Smooth muscle cell (in vitro differentiated cells): ENCODE results near the gene CAPN12. TPM values are rescaled to one million over a fixed set of nuclear protein-coding genes. Genes with fewer than 3 reads are reported as not detected.

Source experiments
- DNase-seq: peaks from one replicate; lab custom pipeline; 2025; ENCODE audit not compliant: unreplicated experiment; lab: John Stamatoyannopoulos, UW
- H2AFZ ChIP-seq: fragments of 200-600 bp; sonication (generic); 2 replicates; pipeline ENCODE4 v1.6.0; 2016; ENCODE audit warnings: antibody characterized with exemption, low read depth, mild to moderate bottlenecking
- H3F3A ChIP-seq: fragments of 200-600 bp; sonication (generic); 2 replicates; pipeline ENCODE4 v1.6.0; 2017; ENCODE audit warnings: antibody characterized with exemption, low read depth
- H3K27ac ChIP-seq: fragments of 200-600 bp; sonication (generic); 2 replicates; pipeline ENCODE4 v1.5.1; 2016; ENCODE audit warnings: low read depth, mild to moderate bottlenecking
- H3K27me3 ChIP-seq: fragments of 200-600 bp; sonication (generic); 2 replicates; pipeline ENCODE4 v1.6.1; 2016; ENCODE audit warnings: low read depth, mild to moderate bottlenecking
- H3K36me3 ChIP-seq: fragments of 200-600 bp; sonication (generic); 2 replicates; pipeline ENCODE4 v1.5.1; 2016; ENCODE audit warnings: low read depth
- H3K4me1 ChIP-seq: fragments of 200-600 bp; sonication (generic); 2 replicates; pipeline ENCODE4 v1.5.1; 2016; ENCODE audit warnings: low read depth
- H3K4me2 ChIP-seq: fragments of 200-600 bp; sonication (generic); 2 replicates; pipeline ENCODE4 v1.6.0; 2016; ENCODE audit warnings: mild to moderate bottlenecking
- H3K4me3 ChIP-seq: fragments of 200-600 bp; sonication (generic); 2 replicates; pipeline ENCODE4 v1.5.1; 2016; ENCODE audit warnings: mild to moderate bottlenecking
- H3K79me2 ChIP-seq: fragments of 200-600 bp; sonication (generic); 2 replicates; pipeline ENCODE4 v1.6.0; 2016; ENCODE audit warnings: low read depth, mild to moderate bottlenecking
- H3K9ac ChIP-seq: fragments of 200-600 bp; sonication (generic); 2 replicates; pipeline ENCODE4 v1.6.0; 2016; ENCODE audit warnings: low read depth
- H3K9me3 ChIP-seq: fragments of 200-600 bp; sonication (generic); replicated peaks from 2 replicates; pipeline ENCODE4 v1.5.1; 2016; ENCODE audit warnings: low read depth
- H4K20me1 ChIP-seq: fragments of 200-600 bp; sonication (generic); 2 replicates; pipeline ENCODE4 v1.6.0; 2016; ENCODE audit warnings: low read depth
- WGBS: methylation state at CpG from one replicate; pipeline ENCODE4 v1.1.7; 2016; ENCODE audit warnings: low lambda C conversion rate; 5-methylcytosine and 5-hydroxymethylcytosine counted together
- polyA plus RNA-seq: library from polyadenylated mRNA; unstranded; fragments of >200 nt; fragmentation: Nextera tagmentation; extraction: Ambion mirVana; gene quantifications from 2 replicates; pipeline ENCODE4 v1.2.1, GENCODE V29; 2016
- total RNA-seq: library from RNA; depleted of rRNA; stranded (reverse); fragments of >200 nt; gene quantifications from 2 replicates; pipeline ENCODE4 v1.2.3, GENCODE V29; 2014
- TF ChIP-seq, protein P1 (sequence below): fragments of 200-600 bp; sonication (generic); IDR thresholded peaks from 2 replicates; pipeline ENCODE4 v1.5.1; 2017; ENCODE audit warnings: borderline replicate concordance, mild to moderate bottlenecking, antibody characterized with exemption; ENCODE audit not compliant: insufficient read depth, poor library complexity, severe bottlenecking

CAPN12 gene
- total and polyA plus RNA-seq, 2 experiments from 2014 or later = 1.4 to 5.5 TPM

DNA sequence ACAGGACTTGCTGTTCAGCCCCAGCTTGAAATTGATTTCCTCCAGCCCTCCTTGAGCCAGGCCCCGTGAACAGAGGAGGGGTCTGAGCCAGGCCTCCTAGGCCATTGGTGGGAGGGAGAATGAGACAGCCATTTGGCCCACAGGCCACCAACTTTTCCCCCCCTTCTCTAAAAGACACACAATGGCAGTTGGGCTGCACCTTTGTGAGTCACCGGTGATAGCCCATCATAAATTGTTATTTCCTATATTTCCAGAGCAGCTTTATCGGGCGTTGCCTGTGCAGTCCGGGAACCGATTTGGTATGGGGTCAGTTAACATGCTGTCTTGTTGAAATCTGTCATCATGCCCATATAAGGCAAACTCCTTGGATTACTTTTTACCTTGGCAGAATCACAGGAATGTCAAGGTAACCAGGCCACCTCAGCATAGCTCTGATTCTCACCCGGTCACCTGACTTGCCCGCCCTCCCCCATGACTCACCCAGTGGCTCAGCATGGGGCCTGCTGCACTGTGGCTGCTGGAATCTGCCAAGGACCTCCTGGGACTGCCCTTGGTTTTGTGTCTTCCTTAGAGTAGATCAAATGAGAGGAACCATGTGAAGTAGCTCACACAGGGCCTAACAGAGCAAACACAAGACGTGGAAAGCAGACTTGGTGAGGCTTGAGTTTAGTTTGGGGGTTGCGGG is 60.7 kb downstream of the CAPN12 start:
- H3K9ac ChIP-seq = peak overlapping the region; percentile 93
- no peaks in the 10 kb centered on the region for H3K36me3 ChIP-seq
- H4K20me1 ChIP-seq = no peaks in the 10 kb centered on the region
- 16% methylated on average over 10 of the region's 10 CpGs for WGBS
- peak; percentile 39 for DNase-seq
- H3K9me3 ChIP-seq = no peaks in the 10 kb centered on the region
- H3K79me2 ChIP-seq = peaks cover 86% of the 10 kb centered on the region
- no peaks in the 10 kb centered on the region for H3K27me3 ChIP-seq
- peaks cover 40% of the 10 kb centered on the region for H3F3A ChIP-seq
- H3K4me1 ChIP-seq = peaks cover 37% of the 10 kb centered on the region
- H3K4me3 ChIP-seq = no peak overlapping the region
- peak overlapping the region; percentile 100 for H3K27ac ChIP-seq
- H2AFZ ChIP-seq = no peak overlapping the region
- TF ChIP-seq, protein P1, sequence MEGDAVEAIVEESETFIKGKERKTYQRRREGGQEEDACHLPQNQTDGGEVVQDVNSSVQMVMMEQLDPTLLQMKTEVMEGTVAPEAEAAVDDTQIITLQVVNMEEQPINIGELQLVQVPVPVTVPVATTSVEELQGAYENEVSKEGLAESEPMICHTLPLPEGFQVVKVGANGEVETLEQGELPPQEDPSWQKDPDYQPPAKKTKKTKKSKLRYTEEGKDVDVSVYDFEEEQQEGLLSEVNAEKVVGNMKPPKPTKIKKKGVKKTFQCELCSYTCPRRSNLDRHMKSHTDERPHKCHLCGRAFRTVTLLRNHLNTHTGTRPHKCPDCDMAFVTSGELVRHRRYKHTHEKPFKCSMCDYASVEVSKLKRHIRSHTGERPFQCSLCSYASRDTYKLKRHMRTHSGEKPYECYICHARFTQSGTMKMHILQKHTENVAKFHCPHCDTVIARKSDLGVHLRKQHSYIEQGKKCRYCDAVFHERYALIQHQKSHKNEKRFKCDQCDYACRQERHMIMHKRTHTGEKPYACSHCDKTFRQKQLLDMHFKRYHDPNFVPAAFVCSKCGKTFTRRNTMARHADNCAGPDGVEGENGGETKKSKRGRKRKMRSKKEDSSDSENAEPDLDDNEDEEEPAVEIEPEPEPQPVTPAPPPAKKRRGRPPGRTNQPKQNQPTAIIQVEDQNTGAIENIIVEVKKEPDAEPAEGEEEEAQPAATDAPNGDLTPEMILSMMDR = no peak
- H3K4me2 ChIP-seq = peak overlapping the region; percentile 54

GRCh38 chr19:38682872-38683392 is 61.3 kb downstream of the CAPN12 start:
- Histone ChIP-seq H3K9me3 (no peaks in the 10 kb centered on the region), H3F3A (peaks cover 46% of the 10 kb centered on the region), H3K27ac (peak overlapping the region; percentile 100), H3K4me1 (peaks cover 37% of the 10 kb centered on the region), H3K36me3 (no peaks in the 10 kb centered on the region), H3K27me3 (no peaks in the 10 kb centered on the region), H3K9ac (peak overlapping the region; percentile 93), H4K20me1 (no peaks in the 10 kb centered on the region), H3K79me2 (peaks cover 86% of the 10 kb centered on the region), H3K4me3 (no peak overlapping the region), H2AFZ (no peak overlapping the region), H3K4me2 (peak overlapping the region; percentile 47)
- no peak for DNase-seq
- TF ChIP-seq, protein P1 = no peak
- WGBS = 64% methylated on average over 7 of the region's 7 CpGs

DNA sequence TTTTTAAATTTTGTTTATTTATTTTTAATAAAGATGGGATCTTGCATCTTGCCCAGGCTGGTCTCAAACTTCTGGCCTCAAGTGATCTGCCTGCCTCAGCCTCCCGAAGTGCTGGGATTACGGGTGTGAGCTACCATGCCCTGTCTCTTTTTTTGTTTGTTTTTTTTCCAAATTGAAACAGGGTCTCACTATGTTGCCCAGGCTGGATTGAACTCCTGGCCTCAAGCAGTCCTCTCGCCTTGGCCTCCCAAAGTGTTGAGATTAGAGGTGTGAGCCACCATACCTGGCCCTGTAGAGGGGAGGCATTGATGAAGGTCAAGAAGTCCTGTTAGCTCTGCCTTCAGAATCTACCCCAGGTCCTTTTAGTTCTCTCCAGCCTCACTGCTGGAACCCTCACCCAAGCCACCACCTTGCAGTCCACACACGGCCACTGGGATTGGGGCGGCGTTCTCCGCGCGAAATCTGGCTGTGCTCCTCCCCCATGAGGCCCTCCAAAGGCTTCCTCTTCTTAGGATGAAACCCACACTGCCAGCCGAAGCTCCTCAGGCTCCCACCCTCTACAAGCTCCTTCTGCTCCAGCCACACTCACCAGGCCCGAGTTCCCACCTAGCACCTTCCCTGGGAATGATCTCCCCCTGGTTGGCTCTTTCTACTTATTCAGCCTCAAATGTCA is 61.9 kb downstream of the CAPN12 start:
- no peaks in the 10 kb centered on the region for H4K20me1 ChIP-seq
- H3F3A ChIP-seq = peaks cover 47% of the 10 kb centered on the region
- no peak overlapping the region for H2AFZ ChIP-seq
- TF ChIP-seq, protein P1 = no peak
- H3K9ac ChIP-seq = no peak overlapping the region
- peaks cover 86% of the 10 kb centered on the region for H3K79me2 ChIP-seq
- peak overlapping the region; percentile 100 for H3K27ac ChIP-seq
- no peaks in the 10 kb centered on the region for H3K27me3 ChIP-seq
- 96% methylated on average over 11 of the region's 11 CpGs for WGBS
- H3K4me2 ChIP-seq = no peak overlapping the region
- peaks cover 37% of the 10 kb centered on the region for H3K4me1 ChIP-seq
- no peaks in the 10 kb centered on the region for H3K36me3 ChIP-seq
- no peak overlapping the region for H3K4me3 ChIP-seq
- no peaks in the 10 kb centered on the region for H3K9me3 ChIP-seq
- DNase-seq = no peak

Other genes with a start within 250 kb of the CAPN12 start
- 0.22 and 2.1 TPM in 2 replicates for gene MAP4K1, start 126.5 kb downstream of the CAPN12 start, total RNA-seq
- 0.91 TPM in 1 of 2 replicates, not detected in the other for gene MAP4K1, start 126.5 kb downstream of the CAPN12 start, polyA plus RNA-seq
- gene EIF3K, start 125.3 kb downstream of the CAPN12 start, total RNA-seq = 324 and 334 TPM in 2 replicates
- gene EIF3K, start 125.3 kb downstream of the CAPN12 start, polyA plus RNA-seq = 178 and 181 TPM in 2 replicates
- gene ACTN4, start 96.8 kb downstream of the CAPN12 start, total RNA-seq = 311 TPM in 2 replicates
- gene ACTN4, start 96.8 kb downstream of the CAPN12 start, polyA plus RNA-seq = 53.8 and 60.4 TPM in 2 replicates
- not detected in 2 replicates for gene LGALS7, start 29.0 kb upstream of the CAPN12 start, total RNA-seq
- 3.4 TPM in 1 of 2 replicates, not detected in the other for gene LGALS7, start 29.0 kb upstream of the CAPN12 start, polyA plus RNA-seq
- 3.0 TPM in 1 of 2 replicates, not detected in the other for gene LGALS7B, start 44.7 kb upstream of the CAPN12 start, total RNA-seq
- 0.56 TPM in 1 of 2 replicates, not detected in the other for gene LGALS7B, start 44.7 kb upstream of the CAPN12 start, polyA plus RNA-seq
- not detected in 2 replicates for gene LGALS4, start 68.5 kb upstream of the CAPN12 start, total RNA-seq
- gene LGALS4, start 68.5 kb upstream of the CAPN12 start, polyA plus RNA-seq = 1.3 and 2.4 TPM in 2 replicates
- 41.4 and 47.6 TPM in 2 replicates for gene ECH1, start 87.3 kb upstream of the CAPN12 start, total RNA-seq
- gene ECH1, start 87.3 kb upstream of the CAPN12 start, polyA plus RNA-seq = 142 and 154 TPM in 2 replicates
- 170 and 174 TPM in 2 replicates for gene HNRNPL, start 105.5 kb upstream of the CAPN12 start, total RNA-seq
- 158 and 173 TPM in 2 replicates for gene HNRNPL, start 105.5 kb upstream of the CAPN12 start, polyA plus RNA-seq
- gene RINL, start 133.8 kb upstream of the CAPN12 start, total RNA-seq = 2.4 and 3.0 TPM in 2 replicates
- 2.0 and 4.8 TPM in 2 replicates for gene RINL, start 133.8 kb upstream of the CAPN12 start, polyA plus RNA-seq
- gene SIRT2, start 155.1 kb upstream of the CAPN12 start, total RNA-seq = 30.7 and 34.7 TPM in 2 replicates
- 45.9 and 48.4 TPM in 2 replicates for gene SIRT2, start 155.1 kb upstream of the CAPN12 start, polyA plus RNA-seq
- gene NFKBIB, start 155.5 kb upstream of the CAPN12 start, total RNA-seq = 10.6 and 10.9 TPM in 2 replicates
- gene NFKBIB, start 155.5 kb upstream of the CAPN12 start, polyA plus RNA-seq = 19.2 and 25.3 TPM in 2 replicates
- gene CCER2, start 167.7 kb upstream of the CAPN12 start, total RNA-seq = not detected in 2 replicates
- not detected in 2 replicates for gene CCER2, start 167.7 kb upstream of the CAPN12 start, polyA plus RNA-seq
- gene SARS2, start 186.3 kb upstream of the CAPN12 start, total RNA-seq = 12.3 and 13.0 TPM in 2 replicates
- gene SARS2, start 186.3 kb upstream of the CAPN12 start, polyA plus RNA-seq = 24.6 and 33.1 TPM in 2 replicates
- gene MRPS12, start 186.5 kb upstream of the CAPN12 start, total RNA-seq = 15.5 and 25.7 TPM in 2 replicates
- 55.2 and 61.7 TPM in 2 replicates for gene MRPS12, start 186.5 kb upstream of the CAPN12 start, polyA plus RNA-seq
- 8.2 and 11.5 TPM in 2 replicates for gene FBXO17, start 231.3 kb upstream of the CAPN12 start, total RNA-seq
- 17.9 and 21.7 TPM in 2 replicates for gene FBXO17, start 231.3 kb upstream of the CAPN12 start, polyA plus RNA-seq